Psoas muscle (tissue), 8 donors: ENCODE results near the gene ZNF341. TPM values are rescaled to one million over a fixed set of nuclear protein-coding genes. Genes with fewer than 3 reads are reported as not detected.

Source experiments
- ATAC-seq, 4 donors: fragments of 200-7000 bp; cut with Tn5 transposase; one replicate each; pipeline ENCODE4 v1.9.1; 2020; ENCODE audit warnings: moderate library complexity in 3 of 4, mild to moderate bottlenecking in 2 of 4
- DNase-seq, 2 donors: peaks; one replicate each; pipeline ENCODE4 v3.0.0-alpha.2; 2020
- H3K27ac ChIP-seq: fragments of 200-600 bp; one replicate; pipeline ENCODE4 v1.8.0; 2022
- H3K27me3 ChIP-seq, 3 donors: fragments of 200-600 bp in 1 of 3; one replicate each; pipeline versions ENCODE4 v1.6.1 to v1.8.0; 2013 to 2022; ENCODE audit warnings: low read length in 2 of 3, mild to moderate bottlenecking in 2 of 3, moderate library complexity in 1 of 3; ENCODE audit not compliant: insufficient read depth in 3 of 3
- H3K36me3 ChIP-seq, 2 donors: fragments of 200-600 bp in 1 of 2; one replicate each; pipeline versions ENCODE4 v1.6.1 to v1.8.0; 2013 to 2022; ENCODE audit warnings: low read depth in 1 of 2, mild to moderate bottlenecking in 1 of 2, moderate library complexity in 1 of 2; ENCODE audit not compliant: insufficient read depth in 1 of 2
- H3K4me1 ChIP-seq: fragments of 200-600 bp; one replicate; pipeline ENCODE4 v1.8.0; 2022
- H3K4me3 ChIP-seq: fragments of 200-600 bp; one replicate; pipeline ENCODE4 v1.8.0; 2022; ENCODE audit warnings: mild to moderate bottlenecking
- H3K9me3 ChIP-seq: fragments of 200-600 bp; one replicate; pipeline ENCODE4 v1.8.0; 2022
- WGBS, 3 donors: extraction: QIAGEN DNeasy Blood & Tissue Kit; methylation state at CpG; one replicate each; pipeline versions ENCODE4 v1.1.6 to v1.1.7; 2013; 5-methylcytosine and 5-hydroxymethylcytosine counted together
- intact Hi-C, 2 donors: fragments of 100-400 bp; cut with DNase I; formaldehyde crosslinking; loops; one replicate each; pipeline versions ENCODE4 v1.11.0 to v1.14.2; 2022
- polyA plus RNA-seq, 3 donors: library from polyadenylated mRNA; stranded (reverse); fragments of 200-250 nt; gene quantifications; one replicate each; pipeline ENCODE4 v1.2.3, GENCODE V29; 2013
- total RNA-seq, 4 donors: library from RNA; stranded (reverse); fragmentation: NEBNext Ultra II Directional in 2 of 4; extraction: Animal tissue kit (Norgen Biotek cat#: 25700) in 2 of 4; gene quantifications; one replicate each; pipeline versions ENCODE4 v1.2.1 to v1.2.4, GENCODE V29; 2021 to 2023
- TF ChIP-seq, protein P1 (sequence below): fragments of 200-600 bp; IDR thresholded peaks from one replicate; pipeline ENCODE4 v1.8.0; 2022; ENCODE audit warnings: antibody characterized with exemption
- donor health status: healthy with polysubstance abuse.
- donor health status: DM: no; HTN: no; CAD: no; lungs with moderate emphysema.
- donor health status: Bipolar disorder and iron deficiency.
- donor health status: healthy.
- donor health status: DM: yes; HTN: yes; CAD: no.
- donor health status: DM: no; HTN: no; CAD: no.
- donor health status: DM: no; HTN: no; CAD: no.
- donor health status: DM: yes; HTN: yes; CAD: no.

ZNF341 gene
- total and polyA plus RNA-seq, 7 donors, result 1.3 to 3.0 (median 1.5) TPM

DNA sequence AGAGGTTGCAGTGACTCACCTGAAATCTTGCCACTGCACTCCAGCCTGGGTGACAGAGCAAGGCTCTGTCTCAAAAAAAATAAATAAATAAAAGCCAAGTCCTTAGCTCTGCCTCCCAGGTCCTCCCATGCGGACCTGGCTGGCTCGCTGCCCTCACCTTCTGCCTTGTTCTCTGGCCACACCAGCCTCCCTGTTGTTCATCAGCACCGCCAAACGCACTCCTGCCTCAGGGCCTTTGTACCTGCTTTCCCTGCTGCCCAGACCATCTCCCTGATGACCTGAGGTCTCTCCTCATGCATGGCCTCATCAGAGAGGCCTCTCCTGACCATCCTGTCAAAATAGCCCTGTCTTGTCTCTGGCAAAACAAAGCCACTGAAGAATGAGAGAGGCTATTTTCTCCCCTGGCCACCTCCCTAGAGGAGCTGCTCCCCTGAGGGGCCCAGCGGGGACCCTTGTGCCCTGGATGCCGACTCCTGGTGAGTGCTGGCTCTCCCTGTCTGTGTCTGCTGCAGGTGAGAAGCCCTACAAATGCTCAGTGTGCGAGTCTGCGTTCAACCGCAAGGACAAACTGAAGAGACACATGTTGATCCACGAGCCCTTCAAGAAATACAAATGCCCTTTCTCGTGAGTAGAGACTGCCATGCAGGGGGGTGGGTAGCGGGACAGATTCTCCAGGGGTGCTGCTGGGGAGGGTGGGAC, 56.7 kb downstream of the ZNF341 start:
- intact Hi-C loops, result no loop called here
- TF ChIP-seq, protein P1, sequence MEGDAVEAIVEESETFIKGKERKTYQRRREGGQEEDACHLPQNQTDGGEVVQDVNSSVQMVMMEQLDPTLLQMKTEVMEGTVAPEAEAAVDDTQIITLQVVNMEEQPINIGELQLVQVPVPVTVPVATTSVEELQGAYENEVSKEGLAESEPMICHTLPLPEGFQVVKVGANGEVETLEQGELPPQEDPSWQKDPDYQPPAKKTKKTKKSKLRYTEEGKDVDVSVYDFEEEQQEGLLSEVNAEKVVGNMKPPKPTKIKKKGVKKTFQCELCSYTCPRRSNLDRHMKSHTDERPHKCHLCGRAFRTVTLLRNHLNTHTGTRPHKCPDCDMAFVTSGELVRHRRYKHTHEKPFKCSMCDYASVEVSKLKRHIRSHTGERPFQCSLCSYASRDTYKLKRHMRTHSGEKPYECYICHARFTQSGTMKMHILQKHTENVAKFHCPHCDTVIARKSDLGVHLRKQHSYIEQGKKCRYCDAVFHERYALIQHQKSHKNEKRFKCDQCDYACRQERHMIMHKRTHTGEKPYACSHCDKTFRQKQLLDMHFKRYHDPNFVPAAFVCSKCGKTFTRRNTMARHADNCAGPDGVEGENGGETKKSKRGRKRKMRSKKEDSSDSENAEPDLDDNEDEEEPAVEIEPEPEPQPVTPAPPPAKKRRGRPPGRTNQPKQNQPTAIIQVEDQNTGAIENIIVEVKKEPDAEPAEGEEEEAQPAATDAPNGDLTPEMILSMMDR, result no peak
- DNase-seq, result peak in 1 of 2 donors; percentile 30
- ATAC-seq, result no peak
- peaks cover 0 to 14% of the 10 kb centered on the region in 2 donors for H3K36me3 ChIP-seq
- H3K27ac ChIP-seq, result no peak overlapping the region
- H3K27me3 ChIP-seq, result no peaks in the 10 kb centered on the region
- no peak overlapping the region for H3K4me3 ChIP-seq
- peaks cover 16% of the 10 kb centered on the region for H3K4me1 ChIP-seq
- H3K9me3 ChIP-seq, result no peaks in the 10 kb centered on the region
- 90 to 93% (median 91%) methylated on average over 12 of the region's 12 CpGs for WGBS, 3 donors

DNA sequence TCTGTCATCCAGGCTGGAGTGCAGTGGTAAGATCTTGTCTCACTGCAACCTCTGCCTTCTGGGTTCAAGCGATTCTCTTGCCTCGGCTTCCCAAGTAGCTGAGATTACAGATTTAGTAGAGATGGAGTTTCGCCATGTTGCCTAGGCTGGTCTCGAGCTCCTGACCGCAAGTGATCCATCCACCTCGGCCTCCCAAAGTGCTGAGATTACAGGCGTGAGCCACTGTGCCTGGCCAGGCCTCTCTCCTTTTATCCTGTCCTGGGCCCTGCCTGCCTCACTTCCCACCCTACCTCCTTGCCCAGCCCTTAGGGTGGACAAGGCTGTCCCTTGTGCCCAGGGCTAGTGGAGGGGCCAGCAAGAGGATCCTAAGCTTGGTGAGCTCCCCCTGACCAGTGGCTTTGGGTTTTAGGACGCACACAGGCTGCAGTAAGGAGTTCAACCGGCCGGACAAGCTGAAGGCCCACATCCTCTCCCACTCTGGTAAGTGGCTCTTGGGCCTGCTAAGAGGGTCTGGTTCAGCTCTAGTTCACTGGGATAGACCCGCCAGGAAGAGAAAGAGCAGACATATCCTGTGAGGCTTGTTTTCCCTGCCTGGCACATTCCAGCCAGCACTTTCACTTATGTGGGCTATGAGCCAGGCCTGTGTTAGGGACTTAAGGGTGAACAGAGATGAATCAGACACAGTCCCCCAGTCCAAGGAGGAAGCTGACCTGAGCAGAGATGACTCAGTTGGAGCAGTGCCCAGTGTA, 57.5 kb downstream of the ZNF341 start:
- Histone ChIP-seq H3K27ac (peak overlapping the region; percentile 2), H3K4me1 (peaks cover 19% of the 10 kb centered on the region), H3K4me3 (no peak overlapping the region), H3K9me3 (no peaks in the 10 kb centered on the region), H3K36me3 (peaks cover 0 to 14% of the 10 kb centered on the region in 2 donors), H3K27me3 (no peaks in the 10 kb centered on the region)
- ATAC-seq (peak; percentile 67 to 76 (median 70)), DNase-seq (peak; percentile 28 to 32)
- intact Hi-C loops, result no loop called here
- WGBS, 3 donors, result 87% methylated on average over 11 of the region's 11 CpGs
- TF ChIP-seq, protein P1, result no peak

DNA sequence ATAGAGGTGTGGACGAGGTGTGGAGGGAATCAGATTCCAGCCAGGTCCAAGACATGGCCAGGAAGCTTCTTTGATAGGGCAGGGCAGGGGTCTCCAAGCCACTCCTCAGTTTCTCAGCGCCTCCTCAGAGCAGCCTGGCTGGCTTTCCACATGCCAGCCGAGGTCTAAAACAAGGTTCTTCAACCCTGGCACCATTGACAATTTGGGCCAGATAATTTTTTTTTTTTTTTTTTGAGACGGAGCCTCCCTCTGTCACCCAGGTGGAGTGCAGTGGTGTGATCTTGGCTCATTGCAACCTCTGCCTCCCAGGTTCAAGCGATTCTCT, 58.0 kb downstream of the ZNF341 start:
- intact Hi-C loops, result loop anchor here in 1 of 2 donors (10.0 kb wide), 1 partner anchor 335 kb away; no protein-coding TSS in a partner anchor
- Histone ChIP-seq H3K4me3 (no peak overlapping the region), H3K9me3 (no peaks in the 10 kb centered on the region), H3K36me3 (peaks cover 0 to 14% of the 10 kb centered on the region in 2 donors), H3K4me1 (peaks cover 19% of the 10 kb centered on the region), H3K27me3 (no peaks in the 10 kb centered on the region), H3K27ac (no peak overlapping the region)
- DNase-seq (peak in 1 of 2 donors; percentile 45), ATAC-seq (no peak)
- TF ChIP-seq, protein P1, result no peak
- WGBS, 3 donors, result 70 to 80% (median 74%) methylated on average over 4 to 5 of the region's 5 CpGs

DNA sequence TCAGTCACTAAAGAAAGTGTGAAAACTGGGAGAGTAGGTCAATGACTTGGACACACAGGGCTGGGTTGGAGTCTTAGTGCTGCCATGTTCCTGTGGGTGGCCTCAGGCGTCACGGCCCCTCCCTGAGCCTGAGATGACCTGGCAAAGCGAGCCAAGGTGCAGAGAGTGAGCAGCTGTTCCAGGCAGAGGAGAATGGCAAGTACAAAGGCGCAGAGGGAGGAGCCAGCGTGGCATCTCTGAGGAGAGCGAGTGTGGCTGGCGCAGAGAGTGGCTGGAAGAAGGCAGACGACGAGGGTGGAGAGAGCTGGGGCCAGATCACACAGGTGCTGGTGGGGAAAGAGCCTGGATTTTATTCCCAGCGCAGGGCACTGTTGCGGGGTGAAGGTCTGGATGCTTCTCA, 58.8 kb downstream of the ZNF341 start:
- intact Hi-C loops, result loop anchor here in 1 of 2 donors (10.0 kb wide), 1 partner anchor 334 kb away; no protein-coding TSS in a partner anchor
- Histone ChIP-seq H3K27ac (no peak overlapping the region), H3K36me3 (peaks cover 0 to 14% of the 10 kb centered on the region in 2 donors), H3K4me1 (peaks cover 19% of the 10 kb centered on the region), H3K4me3 (no peak overlapping the region), H3K27me3 (no peaks in the 10 kb centered on the region), H3K9me3 (no peaks in the 10 kb centered on the region)
- ATAC-seq (peak in 3 of 4 donors; percentile 25 to 60 (median 39)), DNase-seq (peak in 1 of 2 donors; percentile 46)
- TF ChIP-seq, protein P1, result no peak
- WGBS, 3 donors, result 82 to 87% (median 87%) methylated on average over 11 of the region's 11 CpGs
